Peyer's patch (tissue), 4 donors: ENCODE results near the gene GNAL.

Experiments used
- CTCF ChIP-seq, 6 experiments: fragments of 450-650 bp in 4 of 6; fragments of 200-600 bp in 2 of 6; sonication (generic) in 1 of 6; IDR thresholded peaks; one replicate each; pipeline ENCODE4 v1.5.1; 2017 to 2019; ENCODE audit warnings: antibody characterized with exemption in 6 of 6, mild to moderate bottlenecking in 3 of 6, moderate library complexity in 1 of 6
- POLR2A ChIP-seq, 2 donors: fragments of 450-650 bp; IDR thresholded peaks; one replicate each; pipeline ENCODE4 v1.5.1; 2017; ENCODE audit warnings: antibody characterized with exemption in 2 of 2, mild to moderate bottlenecking in 2 of 2, moderate library complexity in 2 of 2

- no peak for TF ChIP-seq POLR2A (IDR thresholded peaks at IDR 0.05)
- no peak for TF ChIP-seq CTCF (IDR thresholded peaks at IDR 0.05)
Observed at GRCh38 chr18:11861583-11862288, 172.7 kb downstream of the GNAL start.
